ENCODE results near the gene RASA1. TPM values are rescaled to one million over a fixed set of nuclear protein-coding genes. Genes with fewer than 3 reads are reported as not detected.

RASA1 gene
- total RNA-seq, 2 donors from 2014 or later = 21.9 to 27.8 TPM

DNA sequence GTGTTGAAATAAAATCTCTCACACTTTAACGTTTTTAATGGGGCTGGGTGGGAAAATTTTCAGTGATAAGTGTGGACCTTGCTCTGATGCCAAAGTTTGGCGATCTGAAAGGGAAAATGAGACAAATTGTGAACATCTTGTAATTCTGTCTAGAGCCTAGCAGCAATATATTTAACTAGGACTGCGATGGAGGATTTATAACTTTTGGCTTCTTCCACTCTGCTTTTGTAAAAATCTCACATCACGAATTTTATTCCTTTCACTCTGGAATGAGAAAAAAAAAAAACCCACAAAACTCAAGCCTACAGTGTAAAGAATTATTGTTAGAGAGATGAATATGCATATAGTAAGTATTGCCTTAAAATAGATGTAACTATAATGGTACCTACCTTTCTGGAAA, 125.1 kb downstream of the RASA1 start:
- DNase-seq (no peak), ATAC-seq (no peak)
- intact Hi-C loops (cut with DNase I, micrococcal nuclease) = no loop called here

DNA sequence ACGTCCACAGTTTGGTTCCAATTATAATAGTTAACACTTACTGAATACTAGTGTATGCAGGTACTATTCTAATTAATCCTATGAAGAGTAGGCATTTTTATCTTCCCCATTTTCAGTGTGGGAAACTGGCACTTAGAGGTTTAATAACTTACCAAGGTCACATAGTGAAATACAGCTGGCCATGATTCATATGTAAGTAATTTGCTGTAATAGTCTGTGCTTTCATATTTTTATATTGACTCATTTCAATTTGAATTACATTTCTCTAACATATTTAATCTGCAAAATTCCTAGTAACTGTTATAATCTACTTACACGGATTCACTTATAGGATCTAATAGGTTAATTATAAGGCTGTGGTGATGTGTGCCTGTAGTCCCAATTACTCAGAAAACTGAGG, 125.6 kb downstream of the RASA1 start:
- intact Hi-C loops (cut with DNase I, micrococcal nuclease) = no loop called here
- DNase-seq (no peak), ATAC-seq (no peak)

- no peak for DNase-seq
- ATAC-seq = no peak
- intact Hi-C loops (cut with DNase I, micrococcal nuclease) = no loop called here
These were observed 126.9 kb downstream of the RASA1 start for GRCh38 chr5:87394411-87395165.

GRCh38 chr5:87398981-87399614, 131.4 kb downstream of the RASA1 start:
- no peak for ATAC-seq
- DNase-seq = no peak
- intact Hi-C loops (cut with DNase I, micrococcal nuclease) = no loop called here

- DNase-seq = no peak
- intact Hi-C loops (cut with DNase I, micrococcal nuclease) = no loop called here
- no peak for ATAC-seq
These were observed 132.0 kb downstream of the RASA1 start for GRCh38 chr5:87399720-87400119.

GRCh38 chr5:87400305-87400899, 132.7 kb downstream of the RASA1 start:
- DNase-seq (no peak), ATAC-seq (peak; percentile 74)
- intact Hi-C loops (cut with DNase I, micrococcal nuclease) = no loop called here

- intact Hi-C loops (cut with DNase I, micrococcal nuclease) = no loop called here
- no peak for DNase-seq
- ATAC-seq = no peak
These were observed 133.9 kb downstream of the RASA1 start for GRCh38 chr5:87401626-87402025.

DNA sequence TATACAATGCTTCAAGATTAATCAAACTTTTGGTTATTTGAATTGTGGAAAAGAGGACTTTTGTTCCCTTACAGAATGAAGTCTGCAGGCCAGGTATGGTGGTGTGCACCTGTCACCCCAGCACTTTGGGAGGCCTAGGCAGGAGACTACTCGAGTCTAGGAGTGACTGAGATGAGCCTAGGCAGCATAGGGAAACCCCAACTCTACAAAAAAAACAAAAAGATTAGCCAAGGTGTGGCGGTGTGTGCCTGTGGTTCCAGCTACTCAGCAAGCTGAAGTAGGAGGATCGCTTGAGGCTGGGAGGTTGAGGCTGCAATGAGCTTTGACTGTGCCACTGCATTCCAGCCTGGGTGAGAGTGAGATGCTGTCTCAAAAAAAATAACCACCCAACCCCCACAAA, 135.7 kb downstream of the RASA1 start:
- intact Hi-C loops (cut with DNase I, micrococcal nuclease) = no loop called here
- DNase-seq (no peak), ATAC-seq (no peak)

DNA sequence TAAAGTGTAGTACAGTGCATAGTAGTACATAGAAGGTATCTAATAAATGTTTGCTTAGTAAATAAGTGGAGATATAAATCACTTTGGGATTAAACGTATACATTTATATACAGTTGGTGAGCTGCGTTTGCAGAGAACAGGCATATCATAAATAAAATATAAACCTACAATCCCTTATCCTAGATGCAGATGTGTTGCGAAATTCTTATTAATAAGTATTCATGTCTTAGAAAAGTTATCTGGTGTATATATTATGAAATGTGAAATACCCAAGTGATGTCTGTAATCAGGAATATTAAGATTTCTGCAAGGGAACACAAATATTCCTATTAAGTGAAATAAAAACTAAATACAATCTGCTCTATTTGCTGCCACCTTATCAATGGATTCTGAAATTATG, 136.2 kb downstream of the RASA1 start:
- ATAC-seq = no peak
- no peak for DNase-seq
- intact Hi-C loops (cut with DNase I, micrococcal nuclease) = no loop called here

DNA sequence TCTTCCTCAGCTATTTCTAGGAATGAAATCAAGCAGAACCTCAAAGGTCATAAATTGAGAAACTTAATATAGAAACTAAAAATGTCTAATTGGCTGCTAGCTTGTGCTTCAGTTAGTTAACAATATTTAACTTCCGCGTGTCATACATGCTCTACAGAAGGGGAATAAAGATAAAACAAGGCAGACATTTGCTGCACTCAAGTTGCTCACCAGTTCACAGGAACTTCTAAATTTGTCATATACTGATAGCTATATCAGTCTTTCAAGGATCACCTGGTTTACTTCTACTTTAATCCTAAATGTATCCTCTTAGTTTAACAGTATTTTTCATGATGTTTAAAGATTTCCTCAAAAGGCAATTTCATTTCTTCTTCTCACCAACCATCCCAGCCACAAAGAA, 136.7 kb downstream of the RASA1 start:
- ATAC-seq (no peak), DNase-seq (no peak)
- intact Hi-C loops (cut with DNase I, micrococcal nuclease) = no loop called here

GRCh38 chr5:87405472-87406155, 137.9 kb downstream of the RASA1 start:
- ATAC-seq = no peak
- intact Hi-C loops (cut with DNase I, micrococcal nuclease) = no loop called here
- DNase-seq = no peak

GRCh38 chr5:87408204-87408603, 140.5 kb downstream of the RASA1 start:
- intact Hi-C loops (cut with DNase I, micrococcal nuclease) = no loop called here
- no peak for DNase-seq
- ATAC-seq = no peak

- DNase-seq = no peak
- intact Hi-C loops (cut with DNase I, micrococcal nuclease) = no loop called here
- no peak for ATAC-seq
These were observed 143.2 kb downstream of the RASA1 start for GRCh38 chr5:87410931-87411330.

DNA sequence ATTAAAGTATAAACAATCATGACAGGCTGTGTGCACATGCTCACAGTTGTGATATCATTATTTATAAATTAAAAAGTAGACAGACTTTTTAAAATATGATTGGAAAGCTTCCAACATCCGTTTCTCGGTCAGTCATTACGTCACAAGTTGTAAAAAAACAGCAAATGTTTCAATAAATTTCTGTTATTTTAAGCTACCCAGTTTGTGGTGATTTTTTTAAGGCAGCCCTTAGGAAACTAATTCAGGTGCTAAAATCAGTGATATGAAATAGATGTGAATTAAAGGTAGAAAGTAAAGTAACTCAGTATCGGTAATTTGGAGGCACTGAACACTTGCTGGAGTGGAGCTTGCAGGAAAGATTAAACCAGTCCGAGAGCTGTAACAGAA, 143.9 kb downstream of the RASA1 start:
- ATAC-seq = no peak
- no peak for DNase-seq
- intact Hi-C loops (cut with DNase I, micrococcal nuclease) = no loop called here

- DNase-seq (peak; percentile 19 to 49), ATAC-seq (peak; percentile 52)
- intact Hi-C loops (cut with DNase I, micrococcal nuclease) = no loop called here
These were observed 144.4 kb downstream of the RASA1 start for GRCh38 chr5:87411973-87412629.

GRCh38 chr5:87412630-87413342, 145.1 kb downstream of the RASA1 start, which contains the start of gene CCNH:
Gene CCNH, minus strand, starts transcription at chr5:87412930. Its CDS starts 136 bp downstream, at chr5:87412794.
- ATAC-seq = peak; percentile 98
- peak; percentile 99 for DNase-seq
- intact Hi-C loops (cut with DNase I, micrococcal nuclease) = no loop called here

DNA sequence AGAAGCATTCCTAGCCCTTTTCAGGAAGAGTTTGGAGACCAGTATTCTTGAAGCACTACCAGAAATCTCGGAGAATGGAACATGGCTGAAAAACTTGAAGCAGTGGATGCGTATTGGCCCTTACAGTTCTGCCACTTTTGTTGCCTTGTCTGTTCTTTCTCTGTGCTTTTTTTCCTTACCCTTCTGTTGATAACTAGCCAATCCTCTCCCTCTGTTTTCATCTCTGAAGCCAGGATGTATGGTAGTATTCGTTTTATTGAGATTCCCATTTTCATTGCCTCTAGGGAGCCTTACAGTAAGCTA, 145.6 kb downstream of the RASA1 start:
- ATAC-seq = no peak
- no peak for DNase-seq
- intact Hi-C loops (cut with DNase I, micrococcal nuclease) = no loop called here

GRCh38 chr5:87418506-87418905, 150.8 kb downstream of the RASA1 start:
- no peak for ATAC-seq
- intact Hi-C loops (cut with DNase I, micrococcal nuclease) = no loop called here
- no peak for DNase-seq

DNA sequence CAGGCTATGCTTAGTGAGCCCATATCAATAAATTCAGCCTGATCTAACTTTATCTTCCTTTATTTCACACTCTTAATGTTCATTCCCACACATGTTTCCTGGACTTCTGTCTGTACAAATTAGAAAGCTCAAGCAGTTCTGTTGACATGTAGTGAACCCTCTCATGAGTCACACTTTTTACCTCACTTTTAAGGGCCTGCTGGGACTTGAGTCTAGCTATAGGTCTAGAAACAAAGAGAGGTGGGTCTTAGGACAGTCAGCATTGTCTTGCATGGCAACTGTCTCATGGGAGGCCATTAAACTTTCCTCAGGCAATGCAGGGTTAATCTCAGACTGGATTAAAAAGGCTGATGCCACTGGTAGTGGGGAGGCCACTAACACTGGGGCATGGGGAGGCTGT, 153.6 kb downstream of the RASA1 start:
- ATAC-seq = no peak
- no peak for DNase-seq
- intact Hi-C loops (cut with DNase I, micrococcal nuclease) = no loop called here
